HepG2 (cell line): Measurements from ENCODE around the gene HELT. TPM values are rescaled to one million over a fixed set of nuclear protein-coding genes. Genes with fewer than 3 reads are reported as not detected.

Experiments
- ATAC-seq: fragments of 200-7000 bp; cut with Tn5 transposase; 3 replicates; pipeline ENCODE4 v1.9.1; 2020; ENCODE audit warnings: mild to moderate bottlenecking, moderate library complexity
- BruUV-seq: library from RNA; stranded (reverse); fragments of 400-500 nt; replicated peaks from 2 replicates; lab custom pipeline; 2021; lab: Mats Ljungman, UMichigan
- CTCF ChIA-PET: fragments of 300-600 bp; formaldehyde crosslinking; extraction: SDS; loops from one replicate; lab custom pipeline; 2021; ENCODE audit warnings: low total read pairs, inconsistent platforms, low intra/inter-chr PET ratio; lab: Yijun Ruan, JAX
- POLR2A ChIA-PET: fragments of 350-600 bp; sonication (Branson Sonifier 250); formaldehyde crosslinking; loops from one replicate; lab custom pipeline; 2020; ENCODE audit warnings: antibody characterized with exemption, inconsistent platforms; lab: Yijun Ruan, JAX
- DNase-seq: peaks from one replicate; pipeline ENCODE4 v3.0.0-alpha.2; 2015; ENCODE audit warnings: low spot score
- FAIRE-seq: peaks from 3 replicates; lab custom pipeline; 2011; peaks lifted over from hg19 to GRCh38; lab: Jason Lieb, UNC
- H2AFZ ChIP-seq: one replicate; pipeline ENCODE4 v1.6.1; 2011; ENCODE audit warnings: low read length, inconsistent platforms
- H3K27ac ChIP-seq: fragments of 300-600 bp; 3 replicates; pipeline ENCODE4 v1.8.0; 2011; ENCODE audit warnings: mixed run types, mild to moderate bottlenecking, mixed read lengths, low read length, inconsistent platforms; ENCODE audit not compliant: insufficient read depth; ENCODE audit errors: extremely low read length
- H3K27me3 ChIP-seq, 2 experiments: fragments of 200-600 bp in 1 of 2; 2 replicates in 1 of 2; 3 replicates in 1 of 2; pipeline versions ENCODE4 v1.6.0 to v1.8.0; 2011; ENCODE audit warnings: low read length in 2 of 2, mild to moderate bottlenecking in 2 of 2, moderate library complexity in 2 of 2, inconsistent platforms in 1 of 2; ENCODE audit not compliant: insufficient read depth in 2 of 2, control insufficient read depth in 1 of 2
- H3K36me3 ChIP-seq, 2 experiments: fragments of 200-600 bp in 1 of 2; replicated peaks in 1 of 2; 2 replicates in 1 of 2; 3 replicates in 1 of 2; pipeline versions ENCODE4 v1.5.1 to v1.8.0; 2011; ENCODE audit warnings: low read length in 2 of 2, inconsistent platforms in 1 of 2; ENCODE audit not compliant: insufficient read depth in 2 of 2, control insufficient read depth in 1 of 2
- H3K4me1 ChIP-seq: 2 replicates; pipeline ENCODE4 v1.5.1; 2012; ENCODE audit warnings: low read length, inconsistent platforms; ENCODE audit not compliant: insufficient read depth
- H3K4me2 ChIP-seq: 2 replicates; pipeline ENCODE4 v1.6.0; 2011; ENCODE audit warnings: low read depth, low read length, inconsistent platforms
- H3K4me3 ChIP-seq, 3 experiments: fragments of 200-600 bp in 1 of 3; sonication (generic), shearing (Covaris generic) in 1 of 3; replicated peaks in 1 of 3; 2 replicates each; pipeline ENCODE4 v1.5.1; 2011 to 2016; ENCODE audit warnings: low read length in 3 of 3, inconsistent platforms in 2 of 3, low read depth in 2 of 3, mild to moderate bottlenecking in 2 of 3, control low read depth in 1 of 3, mixed read lengths in 1 of 3; ENCODE audit not compliant: insufficient read depth in 1 of 3
- H3K79me2 ChIP-seq: one replicate; pipeline ENCODE4 v1.6.1; 2011; ENCODE audit warnings: low read length, inconsistent platforms; ENCODE audit not compliant: insufficient read depth
- H3K9ac ChIP-seq: 2 replicates; pipeline ENCODE4 v1.6.0; 2011; ENCODE audit warnings: mild to moderate bottlenecking, low read depth, low read length, inconsistent platforms; ENCODE audit not compliant: insufficient read depth
- H3K9me3 ChIP-seq: 2 replicates; pipeline ENCODE4 v1.5.1; 2012; ENCODE audit warnings: mild to moderate bottlenecking, low read length
- H4K20me1 ChIP-seq: 2 replicates; pipeline ENCODE4 v1.6.0; 2011; ENCODE audit warnings: inconsistent platforms, mild to moderate bottlenecking, low read length, moderate library complexity; ENCODE audit not compliant: insufficient read depth
- GFI1 ChIP-seq: sonication (generic); formaldehyde crosslinking; IDR thresholded peaks from 2 replicates; pipeline ENCODE4 v1.5.0; 2020; ENCODE audit warnings: missing genetic modification reagents, mild to moderate bottlenecking, borderline replicate concordance
- HMGA1 ChIP-seq: sonication (generic); formaldehyde crosslinking; conservative IDR thresholded peaks from 2 replicates; pipeline ENCODE4 v1.4.0; 2020; ENCODE audit warnings: missing genetic modification reagents
- ISX ChIP-seq: sonication (generic); formaldehyde crosslinking; conservative IDR thresholded peaks from 2 replicates; pipeline ENCODE4 v1.5.0; 2020; ENCODE audit warnings: missing genetic modification reagents
- NFIC ChIP-seq: IDR thresholded peaks from 2 replicates; pipeline ENCODE4 v1.6.1; 2012; ENCODE audit warnings: mild to moderate bottlenecking, low read length, inconsistent platforms
- NR2C2 ChIP-seq: sonication (generic); formaldehyde crosslinking; IDR thresholded peaks from 2 replicates; pipeline ENCODE4 v1.4.0; 2020; ENCODE audit warnings: missing genetic modification reagents, mild to moderate bottlenecking, moderate library complexity, borderline replicate concordance
- PHF20 ChIP-seq: sonication (generic); formaldehyde crosslinking; IDR thresholded peaks from 2 replicates; pipeline ENCODE4 v1.5.0; 2020; ENCODE audit warnings: mild to moderate bottlenecking, missing genetic modification reagents
- POLR2AphosphoS5 ChIP-seq: IDR thresholded peaks from 2 replicates; pipeline ENCODE4 v1.6.1; 2012; ENCODE audit warnings: low read depth, low read length
- SKIL ChIP-seq: sonication (generic); formaldehyde crosslinking; IDR thresholded peaks from 2 replicates; pipeline ENCODE4 v1.8.0; 2022; ENCODE audit warnings: missing genetic modification reagents, mild to moderate bottlenecking, moderate library complexity, borderline replicate concordance
- SOX5 ChIP-seq: IDR thresholded peaks from 2 replicates; pipeline ENCODE4 v1.6.1; 2016; ENCODE audit warnings: borderline replicate concordance
- SYNCRIP ChIP-seq: fragments of 200-400 bp; formaldehyde crosslinking; IDR thresholded peaks from 2 replicates; pipeline ENCODE4 v1.6.1; 2018; ENCODE audit warnings: mild to moderate bottlenecking, low read depth, low read length; ENCODE audit not compliant: insufficient read depth
- TRIM22 ChIP-seq: fragments of 450-650 bp; IDR thresholded peaks from 2 replicates; pipeline ENCODE4 v1.6.1; 2017
- WIZ ChIP-seq: sonication (generic); formaldehyde crosslinking; IDR thresholded peaks from 2 replicates; pipeline ENCODE4 v1.5.1; 2020; ENCODE audit warnings: mild to moderate bottlenecking, missing genetic modification reagents
- ZBTB49 ChIP-seq: sonication (generic); formaldehyde crosslinking; IDR thresholded peaks from 2 replicates; pipeline ENCODE4 v1.4.0; 2020; ENCODE audit warnings: missing genetic modification reagents, borderline replicate concordance
- ZNF121 ChIP-seq: sonication (generic); formaldehyde crosslinking; IDR thresholded peaks from 2 replicates; pipeline ENCODE4 v1.5.0; 2020; ENCODE audit warnings: mild to moderate bottlenecking, missing genetic modification reagents
- ZNF124 ChIP-seq: sonication (generic); formaldehyde crosslinking; IDR thresholded peaks from 2 replicates; pipeline ENCODE4 v1.4.0; 2020; ENCODE audit warnings: missing genetic modification reagents
- ZNF232 ChIP-seq: sonication (generic); formaldehyde crosslinking; IDR thresholded peaks from 2 replicates; pipeline ENCODE4 v1.4.0; 2020; ENCODE audit warnings: missing genetic modification reagents, borderline replicate concordance
- ZNF503 ChIP-seq: sonication (generic); formaldehyde crosslinking; IDR thresholded peaks from 2 replicates; pipeline ENCODE4 v1.4.0; 2020; ENCODE audit warnings: missing genetic modification reagents
- ZNF773 ChIP-seq: sonication (generic); formaldehyde crosslinking; IDR thresholded peaks from 2 replicates; pipeline ENCODE4 v1.4.0; 2020; ENCODE audit warnings: missing genetic modification reagents, borderline replicate concordance
- ZNF775 ChIP-seq: sonication (generic); formaldehyde crosslinking; IDR thresholded peaks from 2 replicates; pipeline ENCODE4 v1.4.0; 2020; ENCODE audit warnings: missing genetic modification reagents, mild to moderate bottlenecking, moderate library complexity, borderline replicate concordance
- WGBS: methylation state at CpG from one replicate; pipeline ENCODE4 v1.1.6; 2017; ENCODE audit warnings: low lambda C conversion rate; 5-methylcytosine and 5-hydroxymethylcytosine counted together
- in situ Hi-C: cut with HindIII; loops from 2 replicates; pipeline ENCODE4 v1.10.0; 2017; ENCODE audit warnings: low pct_unique_long_range_greater_than_20kb; ENCODE audit not compliant: extremely low pct_ligation_motif_present
- intact Hi-C: fragments of 100-400 bp; cut with micrococcal nuclease; formaldehyde crosslinking; loops from one replicate; pipeline ENCODE4 v1.10.0; 2022; ENCODE audit not compliant: unreplicated experiment
- polyA plus RNA-seq, 8 experiments: library from polyadenylated mRNA; depleted of rRNA in 3 of 8; stranded (reverse) in 7 of 8; unstranded in 1 of 8; fragments of >200 nt; fragmentation: Illumina TruSeq in 4 of 8; extraction: Trizol in 4 of 8; gene quantifications; 2 replicates each; pipeline versions ENCODE4 v1.2.1 to v1.2.3, GENCODE V29; 2011 to 2016; ENCODE audit warnings: low read depth in 4 of 8, missing spikeins in 1 of 8, mixed read lengths in 1 of 8; ENCODE audit not compliant: insufficient read depth in 1 of 8
- total RNA-seq, 5 experiments: library from RNA; depleted of rRNA; stranded (reverse); fragments of >200 nt; fragmentation: Illumina TruSeq; extraction: Trizol; gene quantifications; 2 replicates each; pipeline ENCODE4 v1.2.3, GENCODE V29; 2016; ENCODE audit warnings: low read depth in 1 of 5

HELT gene
- total and polyA plus RNA-seq, 2 of the 13 experiments (the other 11 are each of a cell fraction or from before 2014, with no cell fraction given) = not detected

- WGBS = 33% methylated on average over 5 of the region's 5 CpGs
These were observed 3.2 kb upstream of the HELT start for GRCh38 chr4:185015108-185015507.

More at GRCh38 chr4:185015108-185015507, 3.2 kb upstream of the HELT start:
- ChIA-PET POLR2A (no interaction called here), CTCF (no interaction called here)
- BruUV-seq = no TSS peak
- no peak for TF ChIP-seq POLR2AphosphoS5
- TF ChIP-seq GFI1 (CRISPR knock-in tag) = no peak
- TF ChIP-seq HMGA1 (CRISPR knock-in tag) = no peak
- no peak for TF ChIP-seq WIZ
- TF ChIP-seq TRIM22 = no peak
- TF ChIP-seq ZBTB49 (CRISPR knock-in tag) = no peak
- no peak for TF ChIP-seq ISX (CRISPR knock-in tag)
- TF ChIP-seq NFIC = no peak
- no peak for TF ChIP-seq NR2C2
- no peak for TF ChIP-seq ZNF775 (CRISPR knock-in tag)
- no peak for TF ChIP-seq ZNF773 (CRISPR knock-in tag)
- no peak for TF ChIP-seq ZNF121 (CRISPR knock-in tag)
- TF ChIP-seq SYNCRIP = no peak
- TF ChIP-seq SOX5 = no peak
- no peak for TF ChIP-seq ZNF503 (CRISPR knock-in tag)
- TF ChIP-seq ZNF124 (CRISPR knock-in tag) = no peak
- TF ChIP-seq ZNF232 (CRISPR knock-in tag) = no peak
- no peak for TF ChIP-seq SKIL (CRISPR knock-in tag)
- no peak for TF ChIP-seq PHF20 (CRISPR knock-in tag)
- 0 out of 2 replicates have a peak, but pooled peaks cover 4% of the 10 kb centered on the region for H3K4me1 ChIP-seq
- FAIRE-seq = no peak
- H3K9me3 ChIP-seq = no peaks in the 10 kb centered on the region
- no peak for DNase-seq
- no peak overlapping the region for H2AFZ ChIP-seq
- H3K27ac ChIP-seq = no peak overlapping the region
- no peak overlapping the region for H3K9ac ChIP-seq
- H3K4me3 ChIP-seq = no peak overlapping the region
- no peaks in the 10 kb centered on the region for H4K20me1 ChIP-seq
- peaks cover 11 to 76% of the 10 kb centered on the region in 2 experiments for H3K27me3 ChIP-seq
- ATAC-seq = no peak
- H3K36me3 ChIP-seq = no peaks in the 10 kb centered on the region
- in situ Hi-C loops = no loop called here
- intact Hi-C loops = no loop called here
- H3K4me2 ChIP-seq = no peak overlapping the region
- no peaks in the 10 kb centered on the region for H3K79me2 ChIP-seq
